Upper lobe of left lung (tissue), 4 donors: Measurements from ENCODE around the gene LRRC8B.

Experiments used
- CTCF ChIP-seq, 6 experiments: fragments of 450-650 bp in 4 of 6; fragments of 200-600 bp in 2 of 6; sonication (generic) in 2 of 6; IDR thresholded peaks; one replicate each; pipeline ENCODE4 v1.5.1; 2016 to 2019; ENCODE audit warnings: antibody characterized with exemption in 6 of 6
- POLR2A ChIP-seq, 4 donors: fragments of 450-650 bp; IDR thresholded peaks; one replicate each; pipeline ENCODE4 v1.5.1; 2016 to 2017; ENCODE audit warnings: antibody characterized with exemption in 4 of 4, mild to moderate bottlenecking in 2 of 4
- POLR2AphosphoS5 ChIP-seq, 2 donors: sonication (generic); formaldehyde crosslinking; IDR thresholded peaks; one replicate each; pipeline ENCODE4 v1.5.1; 2017; ENCODE audit warnings: antibody characterized with exemption in 2 of 2

- TF ChIP-seq CTCF (IDR thresholded peaks at IDR 0.05), result no peak
- TF ChIP-seq POLR2A (IDR thresholded peaks at IDR 0.05), result no peak
- no peak for TF ChIP-seq POLR2AphosphoS5 (IDR thresholded peaks at IDR 0.05)
Measured at GRCh38 chr1:89644119-89644814, 119.6 kb downstream of the LRRC8B start.
